Glomerular endothelial cell (primary cell): ENCODE data around the gene PDE6H. TPM values are rescaled to one million over a fixed set of nuclear protein-coding genes. Genes with fewer than 3 reads are reported as not detected.
A peak's percentile ranks its signal among the peaks of the same experiment; 100 is the strongest.

ENCODE experiments used
- DNase-seq: peaks from one replicate; pipeline ENCODE4 v3.0.0-alpha.2; 2011; ENCODE audit warnings: low read depth, low spot score; ENCODE audit errors: extremely low read depth
- total RNA-seq: library from RNA; depleted of rRNA; stranded (reverse); fragments of >200 nt; gene quantifications from 2 replicates; pipeline ENCODE4 v1.2.3, GENCODE V29; 2015

PDE6H gene
- total RNA-seq, 1 donor from 2014 or later: not detected

DNA sequence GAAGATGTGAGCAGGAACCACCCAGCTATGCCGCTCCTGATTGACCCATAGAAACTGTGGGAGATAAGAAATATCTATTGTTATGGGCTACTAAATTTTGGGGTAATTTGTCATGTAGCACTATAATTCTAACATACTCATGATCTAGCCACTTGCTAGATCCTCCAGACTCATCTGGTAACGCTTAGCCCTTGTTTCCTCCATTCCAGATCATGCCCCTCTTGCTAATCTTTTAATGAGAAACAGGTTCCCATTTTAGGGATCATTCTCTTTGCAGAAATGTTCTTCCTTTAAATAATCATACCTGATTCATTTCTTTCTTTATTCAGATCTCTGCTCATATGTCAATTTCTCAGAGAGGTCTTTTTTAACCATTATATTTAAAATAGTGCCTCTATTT is 7.6 kb upstream of the PDE6H start:
- no peak for DNase-seq

DNA sequence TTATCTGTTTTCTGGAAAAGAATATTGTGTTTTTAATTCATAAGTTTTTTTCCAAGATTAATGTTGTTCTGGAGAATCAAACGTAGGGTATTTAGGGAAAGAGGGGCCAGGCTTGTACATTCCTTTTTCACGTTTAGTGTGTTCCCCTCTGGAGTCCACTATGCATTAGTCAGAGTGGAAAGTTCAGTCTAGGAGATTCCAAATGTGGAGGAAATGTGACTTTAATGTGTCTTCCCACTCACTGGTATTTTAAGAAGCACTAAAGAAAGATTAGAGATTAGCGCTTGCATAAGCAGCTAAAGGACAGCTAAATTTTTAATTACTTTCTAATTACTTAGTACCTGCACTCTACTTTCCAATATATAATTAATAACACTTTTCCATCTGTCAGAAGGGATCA is 4.4 kb upstream of the PDE6H start:
- no peak for DNase-seq

DNA sequence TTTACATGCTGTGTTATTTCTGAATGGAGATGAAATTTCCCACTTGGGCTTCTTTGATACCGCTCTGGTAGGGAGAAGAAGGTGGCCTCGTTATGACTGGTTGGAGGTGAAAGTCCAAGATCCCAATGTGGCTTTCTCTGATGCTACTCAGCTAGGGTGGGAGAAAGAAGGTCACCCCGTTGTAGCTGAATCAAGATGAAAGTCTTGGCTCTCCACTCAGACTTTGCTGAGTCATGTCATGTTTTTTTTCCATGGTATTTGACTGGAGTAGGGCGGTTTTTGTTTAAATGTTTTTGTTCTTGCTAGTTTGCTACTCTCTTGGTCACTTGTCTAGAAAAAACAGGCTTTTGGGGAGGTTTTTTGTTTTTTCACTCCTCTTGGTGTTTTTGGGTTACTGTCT is 2.4 kb upstream of the PDE6H start:
- DNase-seq: no peak

- no peak for DNase-seq
Measured at GRCh38 chr12:14974633-14975032, 1.8 kb downstream of the PDE6H start.

DNA sequence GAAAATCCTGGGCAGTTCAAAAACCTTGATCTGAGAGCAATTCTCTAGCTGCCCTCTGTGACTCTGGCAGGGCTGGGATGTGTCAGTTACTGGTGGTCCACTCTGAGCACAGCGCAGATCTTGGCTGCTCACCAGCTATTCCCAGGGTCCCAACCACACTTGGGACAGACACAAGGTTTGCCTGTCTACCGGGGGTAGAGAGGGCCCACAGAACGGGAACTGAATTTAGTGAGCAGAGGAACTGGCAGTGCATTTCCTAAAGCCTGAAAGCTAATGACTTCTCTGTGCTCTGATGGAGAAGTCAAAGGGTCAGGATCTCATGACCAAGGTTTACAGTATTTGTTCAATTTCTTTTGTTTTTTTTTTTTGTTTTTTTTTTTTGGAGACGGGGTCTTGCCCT is 2.6 kb downstream of the PDE6H start:
- no peak for DNase-seq

GRCh38 chr12:14976658-14977057 is 3.8 kb downstream of the PDE6H start:
- no peak for DNase-seq

DNA sequence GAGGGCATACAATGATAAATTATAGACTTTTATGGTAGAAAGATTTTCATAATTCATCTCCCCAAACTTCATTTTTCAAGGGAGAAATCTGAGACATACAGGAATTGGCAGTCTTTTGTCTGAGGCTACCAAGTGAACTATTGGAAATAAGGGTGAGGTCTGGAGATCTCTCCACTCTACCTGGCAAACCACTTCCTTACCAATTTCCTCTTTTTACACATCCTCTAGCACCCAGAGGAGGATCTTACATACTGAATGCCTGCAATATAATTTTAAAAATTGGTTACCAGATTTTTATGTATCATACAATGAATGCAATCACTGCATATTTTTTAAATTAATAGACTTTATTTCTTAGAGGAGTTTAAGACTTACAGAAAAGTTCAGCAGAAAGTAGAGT is 6.6 kb downstream of the PDE6H start:
- DNase-seq: no peak

DNA sequence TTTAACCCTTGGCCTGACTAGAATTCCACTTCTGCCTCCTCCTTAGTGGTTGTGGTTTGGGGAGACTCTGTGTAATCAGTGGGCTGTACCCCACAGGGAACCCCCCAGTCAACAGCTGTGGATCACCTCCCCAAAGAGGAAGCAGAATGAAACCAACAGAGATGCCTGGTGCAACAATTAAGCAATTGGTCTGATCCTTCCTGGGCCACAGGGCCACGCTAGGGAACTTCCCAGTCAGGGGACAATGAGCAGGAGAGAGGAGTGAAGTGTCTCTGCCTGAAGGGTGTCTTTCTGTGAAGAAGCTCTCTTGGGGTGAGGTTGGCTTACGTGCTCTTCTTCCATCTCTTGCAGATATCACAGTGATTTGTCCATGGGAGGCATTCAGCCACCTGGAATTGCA is 8.2 kb downstream of the PDE6H start:
- no peak for DNase-seq

DNA sequence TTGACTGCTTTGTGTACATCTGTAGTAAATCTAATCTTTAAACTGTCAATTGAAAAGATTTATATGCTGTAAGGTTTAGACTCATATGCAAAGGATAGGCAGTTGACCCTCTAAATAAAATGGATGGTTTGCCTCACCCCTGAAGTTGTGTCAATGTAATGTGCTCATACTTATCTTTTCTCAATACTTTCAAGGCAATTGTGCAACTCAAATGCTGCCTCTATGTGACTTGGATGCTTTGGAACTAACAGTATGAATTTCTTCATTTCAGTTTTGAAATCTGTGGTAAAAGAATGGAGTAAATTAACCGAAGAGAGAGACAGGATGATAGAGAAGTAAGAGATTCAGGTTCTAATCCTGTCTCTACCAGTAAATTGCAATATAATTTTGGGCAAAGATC is 9.7 kb downstream of the PDE6H start:
- no peak for DNase-seq

GRCh38 chr12:14982991-14983390 is 10.1 kb downstream of the PDE6H start:
- no peak for DNase-seq

DNA sequence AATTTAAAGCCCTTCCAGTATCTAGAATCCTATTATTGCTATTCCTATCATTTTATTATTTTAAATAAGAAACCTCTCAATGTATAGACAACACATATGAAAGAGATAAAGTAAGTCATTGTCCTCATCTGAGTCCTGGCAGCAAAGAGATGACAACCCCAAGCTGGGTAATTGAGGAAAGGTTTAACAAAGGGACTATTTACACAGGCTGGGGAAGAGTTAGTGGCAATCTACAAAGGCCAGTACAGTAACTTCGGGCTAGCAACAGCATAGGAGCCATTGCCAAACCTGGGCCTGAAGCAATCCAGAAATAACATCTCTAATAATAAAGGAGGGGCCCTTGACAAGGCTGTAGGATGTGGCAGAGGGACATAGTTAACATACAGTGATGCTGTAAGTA is 11.2 kb downstream of the PDE6H start:
- DNase-seq: no peak

- no peak for DNase-seq
Measured at GRCh38 chr12:14984766-14985285, 12.0 kb downstream of the PDE6H start.

GRCh38 chr12:14986449-14986848 is 13.6 kb downstream of the PDE6H start:
- DNase-seq: no peak

DNA sequence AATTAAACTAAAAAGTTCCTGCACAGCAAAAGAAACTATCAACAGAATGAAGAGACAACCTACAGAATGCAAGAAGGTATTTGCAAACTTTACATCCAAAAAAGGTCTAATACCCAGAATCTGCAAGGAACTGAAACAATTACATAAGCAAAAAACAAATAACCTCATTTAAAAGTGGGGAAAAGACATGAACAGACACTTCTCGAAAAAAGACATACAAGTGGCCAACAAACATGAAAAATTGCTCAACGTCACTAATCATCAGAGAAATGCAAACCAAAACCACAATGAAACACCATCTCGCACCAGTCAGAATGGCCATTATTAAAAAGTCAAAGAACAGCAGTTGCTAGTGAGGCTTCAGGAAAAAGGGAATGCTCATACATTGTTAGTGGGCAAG is 15.2 kb downstream of the PDE6H start:
- DNase-seq: no peak

DNA sequence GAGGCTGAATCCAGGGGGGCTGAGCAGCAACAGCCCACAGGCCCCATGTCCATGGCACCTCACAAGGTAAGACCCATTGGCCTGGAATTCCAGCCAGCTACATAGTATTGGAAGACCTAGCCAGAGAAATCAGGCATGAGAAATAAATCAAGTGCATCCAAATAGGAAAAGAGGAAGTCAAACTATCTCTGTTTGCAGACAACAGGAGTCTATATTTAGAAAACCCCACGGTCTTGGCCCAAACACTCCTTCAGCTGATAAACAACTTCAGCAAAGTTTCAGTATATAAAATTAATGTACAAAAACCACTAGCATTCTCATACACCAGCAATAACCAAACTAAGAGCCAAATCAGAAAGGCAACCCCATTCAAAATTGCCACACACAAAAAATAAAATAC is 16.9 kb downstream of the PDE6H start:
- DNase-seq: no peak

DNA sequence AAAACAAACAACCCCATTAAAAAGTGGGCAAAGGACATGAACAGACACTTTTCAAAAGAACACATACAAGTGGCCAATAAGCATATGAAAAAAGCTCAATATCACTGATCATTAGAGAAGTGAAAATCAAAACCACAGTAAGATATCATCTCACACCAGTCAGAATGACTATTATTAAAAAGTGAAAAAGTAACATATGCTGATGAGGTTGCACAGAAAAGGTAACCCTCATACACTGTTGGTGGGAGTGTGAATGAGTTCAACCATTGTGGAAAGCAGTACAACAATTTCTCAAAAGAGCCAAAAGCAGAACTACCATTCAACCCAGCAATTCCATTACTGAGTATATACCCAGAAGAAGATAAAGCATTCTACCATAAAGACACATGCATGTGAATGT is 18.2 kb downstream of the PDE6H start:
- no peak for DNase-seq

DNA sequence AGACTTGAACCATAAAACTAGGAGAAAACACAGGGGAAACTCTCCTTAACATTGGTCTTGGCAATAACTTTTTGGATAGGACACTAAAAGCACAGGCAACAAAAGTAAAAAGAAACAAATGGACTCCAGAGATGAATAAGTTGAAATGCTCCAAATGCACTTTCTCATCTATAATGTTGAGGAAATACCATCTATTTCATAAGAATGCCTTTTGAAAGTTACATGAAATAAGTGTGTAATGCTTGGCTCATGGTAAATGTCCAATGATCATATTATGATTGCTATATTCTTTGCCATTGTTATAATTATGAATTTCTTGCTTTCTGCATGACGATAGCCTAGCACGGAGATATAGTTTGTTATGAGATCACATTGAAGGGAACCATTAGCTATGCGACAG is 19.8 kb downstream of the PDE6H start:
- no peak for DNase-seq

- DNase-seq: no peak
Measured at GRCh38 chr12:14993117-14993516, 20.3 kb downstream of the PDE6H start.

- DNase-seq: no peak
Measured at GRCh38 chr12:14993537-14994266, 20.9 kb downstream of the PDE6H start.

DNA sequence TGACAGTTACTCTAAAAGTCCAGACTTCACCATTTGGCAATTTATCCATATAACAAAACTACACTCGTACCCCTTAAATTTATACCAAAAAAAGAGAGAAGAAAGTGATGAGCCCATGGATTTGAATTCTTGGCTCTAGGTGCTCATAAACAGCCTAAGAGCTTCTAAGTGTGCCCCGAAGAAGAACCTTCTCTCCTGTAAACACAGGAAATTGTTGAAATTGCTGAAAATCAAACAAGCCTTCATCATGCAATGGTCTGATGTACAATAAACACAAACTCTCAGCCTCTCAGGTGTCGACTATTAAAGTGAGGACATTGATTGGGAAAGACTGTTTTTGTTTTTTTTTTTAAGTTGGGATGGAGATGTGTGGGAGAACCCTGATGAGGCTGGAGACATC is 21.8 kb downstream of the PDE6H start:
- DNase-seq: no peak

- DNase-seq: peak; percentile 60
Measured at GRCh38 chr12:14995583-14996425, 23.0 kb downstream of the PDE6H start.

DNA sequence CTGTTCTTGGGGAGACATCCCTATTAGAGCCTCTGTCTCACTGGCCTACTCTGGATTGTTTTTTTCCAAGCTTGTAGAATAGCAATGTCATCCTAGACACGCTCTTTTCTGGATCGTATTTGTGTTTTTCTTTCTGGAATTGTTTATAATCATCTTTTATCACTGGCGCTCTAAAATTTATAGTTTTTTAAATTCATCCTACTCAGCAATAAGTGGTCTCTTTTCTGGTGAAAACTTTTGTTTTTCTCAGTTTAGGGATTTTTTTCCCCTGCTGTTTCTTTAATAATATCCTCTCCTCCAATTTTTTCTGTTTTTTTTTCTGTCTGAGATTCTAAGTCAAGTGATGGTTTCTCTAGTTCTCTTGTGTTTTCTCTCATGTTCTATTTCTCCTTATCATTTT is 25.2 kb downstream of the PDE6H start:
- DNase-seq: no peak
